Neural cell (in vitro differentiated cells): ENCODE data around the gene ZNRD2. TPM values are rescaled to one million over a fixed set of nuclear protein-coding genes. Genes with fewer than 3 reads are reported as not detected.

Experiments used
- H2AFZ ChIP-seq: fragments of 200-600, 300-800 bp; sonication (generic), shearing (Covaris generic); 2 replicates; pipeline ENCODE4 v1.6.0; 2014; ENCODE audit warnings: low read depth, mild to moderate bottlenecking, antibody characterized with exemption, low read length, moderate library complexity
- H3F3A ChIP-seq: fragments of 200-600 bp; shearing (Covaris generic); 2 replicates; pipeline ENCODE4 v1.6.1; 2016; ENCODE audit warnings: mild to moderate bottlenecking, moderate library complexity, mixed read lengths, antibody characterized with exemption, low read length; ENCODE audit not compliant: insufficient read depth, poor library complexity, severe bottlenecking
- H3K27ac ChIP-seq: fragments of 200-600, 300-800 bp; sonication (generic), shearing (Covaris generic); 2 replicates; pipeline ENCODE4 v1.5.1; 2014; ENCODE audit warnings: mild to moderate bottlenecking, low read length, moderate library complexity
- H3K27me3 ChIP-seq: fragments of 300-800, 200-600 bp; sonication (generic), shearing (Covaris generic); 2 replicates; pipeline ENCODE4 v1.6.0; 2014; ENCODE audit warnings: mild to moderate bottlenecking, low read depth, low read length, moderate library complexity; ENCODE audit not compliant: insufficient read depth
- H3K36me3 ChIP-seq: fragments of 300-800, 200-600 bp; sonication (generic), shearing (Covaris generic); 2 replicates; pipeline ENCODE4 v1.5.1; 2014; ENCODE audit warnings: mild to moderate bottlenecking, antibody characterized with exemption, low read length, moderate library complexity; ENCODE audit not compliant: insufficient read depth
- H3K4me2 ChIP-seq: fragments of 300-800, 200-600 bp; sonication (generic), shearing (Covaris generic); 2 replicates; pipeline ENCODE4 v1.6.0; 2014; ENCODE audit warnings: mild to moderate bottlenecking, low read length
- H3K4me3 ChIP-seq: fragments of 300-800, 200-600 bp; sonication (generic), shearing (Covaris generic); 2 replicates; pipeline ENCODE4 v1.5.1; 2014; ENCODE audit warnings: mild to moderate bottlenecking, low read length, moderate library complexity
- H3K79me2 ChIP-seq: fragments of 200-600 bp; shearing (Covaris generic); replicated peaks from 2 replicates; pipeline ENCODE4 v1.6.0; 2014; ENCODE audit warnings: mild to moderate bottlenecking, low read length, moderate library complexity; ENCODE audit not compliant: insufficient read depth
- H3K9ac ChIP-seq: fragments of 300-800, 200-600 bp; sonication (generic), shearing (Covaris generic); 2 replicates; pipeline ENCODE4 v1.6.1; 2016; ENCODE audit warnings: mild to moderate bottlenecking, low read length, mixed read lengths
- H3K9me2 ChIP-seq: fragments of 200-600 bp; shearing (Covaris generic); 2 replicates; pipeline ENCODE4 v1.6.1; 2016; ENCODE audit warnings: mild to moderate bottlenecking, low read length, mixed read lengths; ENCODE audit not compliant: insufficient read depth
- H3K9me3 ChIP-seq: fragments of 200-600, 300-800 bp; sonication (generic), shearing (Covaris generic); 2 replicates; pipeline ENCODE4 v1.6.1; 2016; ENCODE audit warnings: mild to moderate bottlenecking, mixed run types, low read length, moderate library complexity, mixed read lengths
- H4K20me1 ChIP-seq: fragments of 200-600 bp; shearing (Covaris generic); 2 replicates; pipeline ENCODE4 v1.6.1; 2016; ENCODE audit warnings: mild to moderate bottlenecking, mixed run types; ENCODE audit not compliant: insufficient read depth
- EP300 ChIP-seq: fragments of 450-650 bp; conservative IDR thresholded peaks from 2 replicates; pipeline ENCODE4 v1.6.1; 2014; ENCODE audit warnings: antibody characterized with exemption, mild to moderate bottlenecking, moderate library complexity; ENCODE audit not compliant: poor library complexity, severe bottlenecking
- EZH2 ChIP-seq: fragments of 200-600, 300-800 bp; shearing (Covaris generic), sonication (generic); IDR thresholded peaks from 2 replicates; pipeline ENCODE4 v1.6.1; 2014; ENCODE audit warnings: antibody characterized with exemption, low read length, borderline replicate concordance, mild to moderate bottlenecking; ENCODE audit not compliant: insufficient read depth, poor library complexity, severe bottlenecking
- MXI1 ChIP-seq: fragments of 450-650 bp; conservative IDR thresholded peaks from 2 replicates; pipeline ENCODE4 v1.6.1; 2014; ENCODE audit warnings: antibody characterized with exemption, mild to moderate bottlenecking; ENCODE audit not compliant: poor library complexity, severe bottlenecking
- POLR2AphosphoS5 ChIP-seq: IDR thresholded peaks from 2 replicates; pipeline ENCODE4 v1.6.1; 2012
- RAD21 ChIP-seq: fragments of 450-650 bp; conservative IDR thresholded peaks from 2 replicates; pipeline ENCODE4 v1.6.1; 2014; ENCODE audit warnings: antibody characterized with exemption, mild to moderate bottlenecking, moderate library complexity
- SMC3 ChIP-seq: fragments of 450-650 bp; conservative IDR thresholded peaks from 2 replicates; pipeline ENCODE4 v1.6.1; 2014; ENCODE audit warnings: antibody characterized with exemption, mild to moderate bottlenecking, moderate library complexity; ENCODE audit not compliant: poor library complexity
- TAF1 ChIP-seq: IDR thresholded peaks from 2 replicates; pipeline ENCODE4 v1.6.1; 2012; ENCODE audit warnings: low read depth
- polyA plus RNA-seq: library from polyadenylated mRNA; depleted of rRNA; stranded (reverse); fragments of >200 nt; gene quantifications from 2 replicates; pipeline ENCODE4 v1.2.3, GENCODE V29; 2014
- TF ChIP-seq, protein P1 (sequence below): fragments of 450-650 bp; IDR thresholded peaks from 2 replicates; pipeline ENCODE4 v1.5.1; 2014; ENCODE audit warnings: antibody characterized with exemption, mild to moderate bottlenecking, moderate library complexity; ENCODE audit not compliant: poor library complexity, severe bottlenecking

ZNRD2 gene
- polyA plus RNA-seq, 1 donor from 2014 or later, result 36.2 TPM

DNA sequence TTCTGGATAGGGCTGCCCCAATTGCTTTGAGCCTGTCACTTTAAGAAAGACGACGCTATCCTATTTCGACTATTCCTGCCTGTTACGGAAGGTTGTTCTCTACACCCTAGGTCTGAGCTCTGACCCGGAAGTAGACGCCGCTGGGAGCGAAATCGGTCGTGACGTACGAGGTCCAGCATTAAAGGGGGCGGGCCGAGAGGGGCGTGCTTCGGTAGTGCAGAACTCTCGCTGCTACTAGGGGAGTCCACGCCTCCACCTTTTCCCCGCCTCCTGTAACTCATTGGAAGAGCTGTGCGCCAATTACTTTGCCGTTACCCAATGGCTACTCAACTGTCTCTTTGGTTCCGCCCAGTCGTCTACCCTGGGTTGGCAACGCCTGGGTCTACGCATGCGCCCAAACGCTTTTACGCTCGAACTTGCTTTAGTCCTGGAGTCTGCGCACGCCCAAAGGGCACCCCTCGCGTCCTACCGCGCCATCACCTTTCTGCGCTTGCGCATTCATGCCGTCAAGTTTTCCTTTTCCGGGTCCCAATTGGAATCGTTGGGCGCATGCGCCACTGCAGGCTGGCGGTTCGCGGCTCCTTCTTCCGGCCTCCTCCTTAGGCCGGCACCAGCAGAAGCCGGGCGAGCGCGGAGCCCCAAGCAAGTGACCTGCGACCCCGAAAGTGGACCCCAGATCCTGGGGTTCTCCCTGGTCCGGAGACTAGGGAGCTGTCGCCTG lies 45.1 kb downstream of the ZNRD2 start, which contains the start of gene PCNX3:
Gene PCNX3 (plus strand): TSS at position 548 of the 721 bp plus-strand sequence. CDS start 536 bp downstream, outside the sequence.
- H3K9me2 ChIP-seq, result no peaks in the 10 kb centered on the region
- no peaks in the 10 kb centered on the region for H4K20me1 ChIP-seq
- H3K27me3 ChIP-seq, result no peaks in the 10 kb centered on the region
- H2AFZ ChIP-seq, result peak within 1 kb of the TSS; percentile 31
- peak within 1 kb of the TSS; percentile 66 for H3K27ac ChIP-seq
- peak within 1 kb of the TSS; percentile 84 for H3K4me2 ChIP-seq
- peak within 1 kb of the TSS; percentile 81 for H3K4me3 ChIP-seq
- peak; percentile 34 for TF ChIP-seq POLR2AphosphoS5
- TF ChIP-seq MXI1, result peak; percentile 76
- no peak for TF ChIP-seq RAD21
- peak; percentile 69 for TF ChIP-seq EP300
- TF ChIP-seq, protein P1, sequence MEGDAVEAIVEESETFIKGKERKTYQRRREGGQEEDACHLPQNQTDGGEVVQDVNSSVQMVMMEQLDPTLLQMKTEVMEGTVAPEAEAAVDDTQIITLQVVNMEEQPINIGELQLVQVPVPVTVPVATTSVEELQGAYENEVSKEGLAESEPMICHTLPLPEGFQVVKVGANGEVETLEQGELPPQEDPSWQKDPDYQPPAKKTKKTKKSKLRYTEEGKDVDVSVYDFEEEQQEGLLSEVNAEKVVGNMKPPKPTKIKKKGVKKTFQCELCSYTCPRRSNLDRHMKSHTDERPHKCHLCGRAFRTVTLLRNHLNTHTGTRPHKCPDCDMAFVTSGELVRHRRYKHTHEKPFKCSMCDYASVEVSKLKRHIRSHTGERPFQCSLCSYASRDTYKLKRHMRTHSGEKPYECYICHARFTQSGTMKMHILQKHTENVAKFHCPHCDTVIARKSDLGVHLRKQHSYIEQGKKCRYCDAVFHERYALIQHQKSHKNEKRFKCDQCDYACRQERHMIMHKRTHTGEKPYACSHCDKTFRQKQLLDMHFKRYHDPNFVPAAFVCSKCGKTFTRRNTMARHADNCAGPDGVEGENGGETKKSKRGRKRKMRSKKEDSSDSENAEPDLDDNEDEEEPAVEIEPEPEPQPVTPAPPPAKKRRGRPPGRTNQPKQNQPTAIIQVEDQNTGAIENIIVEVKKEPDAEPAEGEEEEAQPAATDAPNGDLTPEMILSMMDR, result peak; percentile 34
- no peaks in the 10 kb centered on the region for H3K9me3 ChIP-seq
- peak within 1 kb of the TSS; percentile 76 for H3K9ac ChIP-seq
- no peaks in the 10 kb centered on the region for H3F3A ChIP-seq
- H3K79me2 ChIP-seq, result peaks cover 18% of the 10 kb centered on the region
- H3K36me3 ChIP-seq, result no peaks in the 10 kb centered on the region

DNA sequence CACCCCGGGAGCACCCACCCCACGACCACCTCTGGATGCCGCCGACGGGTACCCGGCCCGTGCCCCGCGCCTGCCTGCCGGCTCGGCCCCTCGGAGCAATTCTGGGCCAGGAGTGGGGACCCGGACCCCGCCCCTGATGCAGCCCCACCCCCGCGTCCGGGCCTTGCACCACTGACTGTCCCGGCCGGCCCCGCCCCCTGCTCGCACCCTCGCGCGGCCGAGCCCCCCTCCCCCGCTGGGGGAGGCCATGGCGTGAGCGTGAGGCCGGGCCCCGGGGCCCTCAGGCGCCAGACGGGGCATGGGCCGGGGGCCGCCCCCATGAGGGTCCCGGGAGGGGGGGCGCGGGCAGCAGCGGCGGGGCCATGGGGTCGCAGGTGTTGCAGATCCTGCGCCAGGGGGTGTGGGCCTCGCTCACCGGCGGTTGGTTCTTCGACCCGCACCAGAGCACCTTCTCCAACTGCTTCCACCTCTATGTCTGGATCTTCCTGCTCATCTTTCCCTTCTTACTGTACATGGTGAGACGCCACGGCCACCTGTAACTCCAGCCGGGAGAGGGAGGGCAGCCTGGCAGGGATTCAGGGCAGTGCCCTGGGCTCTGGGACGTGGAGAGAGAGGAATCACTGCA lies 45.8 kb downstream of the ZNRD2 start:
- H3K27me3 ChIP-seq, result no peaks in the 10 kb centered on the region
- H3F3A ChIP-seq, result no peaks in the 10 kb centered on the region
- H4K20me1 ChIP-seq, result no peaks in the 10 kb centered on the region
- H3K9me2 ChIP-seq, result no peaks in the 10 kb centered on the region
- H3K9ac ChIP-seq, result peak overlapping the region; percentile 76
- no peak overlapping the region for H2AFZ ChIP-seq
- peak overlapping the region; percentile 66 for H3K27ac ChIP-seq
- no peaks in the 10 kb centered on the region for H3K36me3 ChIP-seq
- no peak for TF ChIP-seq MXI1
- TF ChIP-seq EZH2, result no peak
- no peak for TF ChIP-seq POLR2AphosphoS5
- TF ChIP-seq TAF1, result no peak
- no peak for TF ChIP-seq RAD21
- TF ChIP-seq, protein P1, result no peak
- no peak for TF ChIP-seq EP300
- no peak for TF ChIP-seq SMC3
- peak overlapping the region; percentile 81 for H3K4me3 ChIP-seq
- H3K4me2 ChIP-seq, result peak overlapping the region; percentile 84
- H3K79me2 ChIP-seq, result peaks cover 18% of the 10 kb centered on the region
- no peaks in the 10 kb centered on the region for H3K9me3 ChIP-seq
